SU-DHL-6 (cell line): ENCODE measurements around the gene SH3PXD2A.

Source experiments
- H2AFZ ChIP-seq: fragments of 200-600 bp; sonication (generic); 2 replicates; pipeline ENCODE4 v1.6.1; 2014; ENCODE audit warnings: low read depth, mild to moderate bottlenecking, moderate library complexity, mixed read lengths, antibody characterized with exemption, low read length; ENCODE audit not compliant: severe bottlenecking
- H3F3A ChIP-seq: fragments of 200-600 bp; shearing (Covaris generic); 2 replicates; pipeline ENCODE4 v1.6.0; 2016; ENCODE audit warnings: antibody characterized with exemption, mild to moderate bottlenecking; ENCODE audit not compliant: insufficient read depth
- H3K27ac ChIP-seq: fragments of 200-600 bp; sonication (generic); 2 replicates; pipeline ENCODE4 v1.5.1; 2016; ENCODE audit warnings: low read depth, mild to moderate bottlenecking, low read length, moderate library complexity, mixed read lengths
- H3K27me3 ChIP-seq: fragments of 200-600 bp; sonication (generic), shearing (Covaris generic); 2 replicates; pipeline ENCODE4 v1.6.0; 2014; ENCODE audit warnings: mild to moderate bottlenecking, low read length
- H3K36me3 ChIP-seq: fragments of 200-600 bp; sonication (generic); 2 replicates; pipeline ENCODE4 v1.6.1; 2014; ENCODE audit warnings: mild to moderate bottlenecking, low read length, mixed read lengths
- H3K4me2 ChIP-seq: fragments of 300-600, 200-600 bp; shearing (Covaris generic), sonication (generic); 2 replicates; pipeline ENCODE4 v1.6.0; 2014; ENCODE audit warnings: low read length, low read depth, mild to moderate bottlenecking; ENCODE audit not compliant: poor library complexity, severe bottlenecking
- H3K4me3 ChIP-seq: fragments of 200-600 bp; sonication (generic); 2 replicates; pipeline ENCODE4 v1.5.1; 2014; ENCODE audit warnings: antibody characterized with exemption, low read length, mild to moderate bottlenecking, mixed read lengths; ENCODE audit not compliant: insufficient read depth, poor library complexity, severe bottlenecking
- H3K79me2 ChIP-seq: fragments of 200-600 bp; sonication (generic); 2 replicates; pipeline ENCODE4 v1.6.1; 2014; ENCODE audit warnings: mild to moderate bottlenecking, low read length, moderate library complexity; ENCODE audit not compliant: insufficient read depth
- H3K9ac ChIP-seq: fragments of 200-600 bp; sonication (generic); 2 replicates; pipeline ENCODE4 v1.7.0; 2014; ENCODE audit warnings: mild to moderate bottlenecking, low read length
- H3K9me2 ChIP-seq: fragments of 200-600 bp; sonication (generic); replicated peaks from 2 replicates; pipeline ENCODE4 v1.6.1; 2014; ENCODE audit warnings: low read length; ENCODE audit not compliant: insufficient read depth
- H3K9me3 ChIP-seq: fragments of 200-600 bp; sonication (generic); 2 replicates; pipeline ENCODE4 v1.6.1; 2014; ENCODE audit warnings: low read length, mixed read lengths; ENCODE audit not compliant: insufficient read depth
- H4K20me1 ChIP-seq: fragments of 200-600 bp; sonication (generic); 2 replicates; pipeline ENCODE4 v1.6.1; 2014; ENCODE audit warnings: low read depth, mild to moderate bottlenecking, antibody characterized with exemption, low read length, moderate library complexity, mixed read lengths
- CTCF ChIP-seq: fragments of 200-600 bp; sonication (generic); IDR thresholded peaks from one replicate; pipeline ENCODE4 v1.5.1; 2017; ENCODE audit warnings: antibody characterized with exemption, mild to moderate bottlenecking, low read length, moderate library complexity; ENCODE audit not compliant: insufficient read depth, poor library complexity, severe bottlenecking
- EZH2phosphoT487 ChIP-seq: fragments of 200-600 bp; sonication (generic), shearing (Covaris generic); conservative IDR thresholded peaks from 2 replicates; pipeline ENCODE4 v1.6.1; 2018; ENCODE audit warnings: mild to moderate bottlenecking, antibody characterized with exemption, low read length, moderate library complexity, mixed read lengths

The SH3PXD2A gene

DNA sequence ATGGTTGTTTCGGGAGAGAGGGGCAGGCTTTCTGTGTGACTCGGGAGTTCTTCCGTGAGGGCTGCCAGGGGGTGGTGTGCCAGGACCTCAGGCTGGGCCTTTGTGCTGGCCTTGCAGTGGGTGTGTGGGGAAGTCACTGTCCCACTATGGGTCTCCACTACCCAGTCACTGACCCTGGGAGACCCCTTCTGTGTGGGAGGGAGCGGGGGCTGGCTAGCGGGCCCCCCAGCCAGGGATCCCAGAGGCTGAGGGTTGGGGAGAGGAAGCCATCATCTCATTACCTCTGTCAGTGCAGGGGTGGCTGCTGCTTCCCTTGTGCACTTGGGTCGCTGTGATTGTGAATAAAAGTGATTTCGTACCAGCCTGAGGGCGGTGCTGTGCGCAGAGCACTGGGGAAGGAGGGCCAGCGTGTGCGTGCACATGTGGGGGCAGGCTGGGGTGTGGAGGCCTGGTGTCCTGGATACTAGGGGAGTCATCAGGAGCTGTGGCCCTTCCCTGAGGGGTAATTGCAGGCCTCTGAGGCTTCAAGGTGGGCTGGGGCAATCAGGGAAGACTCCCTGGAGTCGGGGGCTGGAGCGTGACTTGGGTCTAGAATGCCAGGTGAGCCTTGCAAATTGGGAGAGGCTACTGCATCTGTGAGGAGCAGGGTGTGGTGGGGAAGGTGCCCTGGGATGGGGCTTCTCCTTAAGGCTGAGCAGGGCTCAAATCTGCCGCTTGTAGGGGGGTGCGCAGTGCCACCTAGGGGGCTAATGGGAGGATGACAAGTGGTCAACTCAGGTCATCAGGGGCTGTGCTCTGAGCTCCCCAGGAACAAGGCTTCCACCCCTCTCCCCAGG, 263.0 kb downstream of the SH3PXD2A start:
- H3K36me3 ChIP-seq = no peaks in the 10 kb centered on the region
- no peak overlapping the region for H3K27ac ChIP-seq
- H4K20me1 ChIP-seq = no peaks in the 10 kb centered on the region
- H3K9ac ChIP-seq = no peak overlapping the region
- no peaks in the 10 kb centered on the region for H3F3A ChIP-seq
- H3K27me3 ChIP-seq = no peaks in the 10 kb centered on the region
- H3K4me2 ChIP-seq = no peak overlapping the region
- H2AFZ ChIP-seq = no peak overlapping the region
- no peaks in the 10 kb centered on the region for H3K9me3 ChIP-seq
- no peaks in the 10 kb centered on the region for H3K79me2 ChIP-seq
- TF ChIP-seq CTCF (peak; percentile 52), EZH2phosphoT487 (no peak)
- no peak overlapping the region for H3K4me3 ChIP-seq
- H3K9me2 ChIP-seq = no peaks in the 10 kb centered on the region

- no peaks in the 10 kb centered on the region for H3K27me3 ChIP-seq
- no peak overlapping the region for H3K9ac ChIP-seq
- no peaks in the 10 kb centered on the region for H3K9me3 ChIP-seq
- H3K27ac ChIP-seq = no peak overlapping the region
- no peaks in the 10 kb centered on the region for H3K36me3 ChIP-seq
- no peaks in the 10 kb centered on the region for H4K20me1 ChIP-seq
- no peak overlapping the region for H3K4me2 ChIP-seq
- no peak overlapping the region for H3K4me3 ChIP-seq
- TF ChIP-seq EZH2phosphoT487 (no peak), CTCF (no peak)
- H3F3A ChIP-seq = no peaks in the 10 kb centered on the region
- H3K9me2 ChIP-seq = no peaks in the 10 kb centered on the region
- no peak overlapping the region for H2AFZ ChIP-seq
- no peaks in the 10 kb centered on the region for H3K79me2 ChIP-seq
Observed at GRCh38 chr10:103590744-103591291, 264.6 kb downstream of the SH3PXD2A start.

GRCh38 chr10:103590060-103590459, 265.3 kb downstream of the SH3PXD2A start:
- no peak overlapping the region for H3K4me2 ChIP-seq
- H4K20me1 ChIP-seq = no peaks in the 10 kb centered on the region
- H3K36me3 ChIP-seq = no peaks in the 10 kb centered on the region
- H3K27me3 ChIP-seq = no peaks in the 10 kb centered on the region
- no peak overlapping the region for H3K27ac ChIP-seq
- H3K9me2 ChIP-seq = no peaks in the 10 kb centered on the region
- H3K79me2 ChIP-seq = no peaks in the 10 kb centered on the region
- H2AFZ ChIP-seq = no peak overlapping the region
- no peak overlapping the region for H3K4me3 ChIP-seq
- H3K9me3 ChIP-seq = no peaks in the 10 kb centered on the region
- TF ChIP-seq CTCF (no peak), EZH2phosphoT487 (no peak)
- H3F3A ChIP-seq = no peaks in the 10 kb centered on the region
- H3K9ac ChIP-seq = no peak overlapping the region
